ENCODE results near the gene AUTS2. TPM values are rescaled to one million over a fixed set of nuclear protein-coding genes. Genes with fewer than 3 reads are reported as not detected.

The AUTS2 gene
- total and polyA plus RNA-seq, 2 of the 8 experiments (the other 6 are each of a cell fraction or from before 2014, with no cell fraction given) = 25.9 to 101 TPM

DNA sequence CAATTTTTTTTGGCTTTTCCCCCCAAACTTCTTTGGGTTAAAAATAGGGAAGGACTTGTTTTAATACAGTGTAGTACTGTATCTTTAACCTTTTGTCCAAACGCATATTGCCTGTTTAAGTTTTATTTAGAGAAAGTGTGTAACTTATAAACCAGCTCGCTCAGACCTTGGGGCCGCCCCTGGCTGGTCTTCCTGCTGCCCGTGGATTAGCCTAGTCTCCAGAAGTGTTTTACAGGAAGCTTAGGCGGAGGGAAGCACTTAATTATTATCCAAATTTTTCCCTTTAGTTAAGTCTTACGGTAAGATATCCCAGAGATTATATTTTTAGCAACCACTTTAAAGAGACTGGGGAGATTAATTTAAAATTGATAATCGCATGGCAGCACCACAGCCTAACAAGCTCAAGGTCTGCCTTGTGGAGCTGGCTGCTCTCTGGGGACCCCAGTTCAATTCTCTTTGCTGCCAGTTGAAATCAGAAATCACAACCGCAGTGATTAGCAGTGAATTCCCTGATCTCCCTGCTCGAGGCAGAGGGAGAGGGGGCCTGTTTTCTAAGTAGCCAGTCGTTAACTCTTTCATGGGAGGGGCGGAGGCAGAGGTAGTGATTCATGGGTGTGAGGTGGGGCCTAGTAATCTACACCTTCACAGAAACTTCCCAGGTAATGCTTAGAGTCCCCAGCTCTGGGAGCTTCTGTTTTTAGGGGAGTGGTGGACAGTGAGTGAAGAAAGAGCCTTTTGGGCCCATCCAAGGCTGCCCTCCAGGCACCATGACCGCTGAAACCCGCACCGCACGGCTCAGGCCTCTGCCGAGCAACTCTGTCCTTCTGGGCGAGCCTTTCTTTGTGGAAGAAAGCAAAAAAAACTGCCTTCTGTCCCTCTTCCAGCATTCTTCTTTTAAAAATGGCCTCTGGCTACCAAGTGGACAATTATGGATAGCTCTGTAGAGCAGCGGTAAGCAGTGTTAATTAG lies 984.9 kb downstream of the AUTS2 start (continued):
- peak; percentile 29 for TF ChIP-seq ASH2L (IDR thresholded peaks at IDR 0.05; ENCODE audit: low read length)
